Progenitor cell of endocrine pancreas (in vitro differentiated cells): ENCODE measurements around the gene INSIG2. TPM values are rescaled to one million over a fixed set of nuclear protein-coding genes. Genes with fewer than 3 reads are reported as not detected.

Experiments
- DNase-seq: peaks from one replicate; pipeline ENCODE4 v3.0.0; 2021; ENCODE audit warnings: low spot score; ENCODE audit not compliant: unreplicated experiment
- H3K27ac Mint-ChIP-seq: 2 replicates; pipeline ENCODE4 v1.8.0; 2021; ENCODE audit warnings: mild to moderate bottlenecking, moderate library complexity, mixed read lengths
- H3K27me3 Mint-ChIP-seq: 2 replicates; pipeline ENCODE4 v1.8.0; 2021; ENCODE audit warnings: mixed read lengths
- H3K36me3 Mint-ChIP-seq: 2 replicates; pipeline ENCODE4 v1.8.0; 2022; ENCODE audit warnings: mixed read lengths; ENCODE audit not compliant: insufficient read depth
- H3K4me1 Mint-ChIP-seq: 2 replicates; pipeline ENCODE4 v1.8.0; 2021; ENCODE audit warnings: low read depth, mixed read lengths
- H3K4me3 Mint-ChIP-seq: 2 replicates; pipeline ENCODE4 v1.8.0; 2021; ENCODE audit warnings: low read depth, mild to moderate bottlenecking, moderate library complexity, mixed read lengths
- H3K9me3 Mint-ChIP-seq: 2 replicates; pipeline ENCODE4 v1.8.0; 2021; ENCODE audit warnings: low read depth, mixed read lengths
- CTCF ChIP-seq: fragments of 200-600 bp; sonication (generic); IDR thresholded peaks from one replicate; pipeline ENCODE4 v1.5.0; 2021; ENCODE audit warnings: antibody characterized with exemption, mild to moderate bottlenecking; ENCODE audit not compliant: unreplicated experiment
- total RNA-seq: library from RNA; stranded (reverse); gene quantifications from 2 replicates; pipeline ENCODE4 v1.2.1, GENCODE V29; 2021

Gene INSIG2
- total RNA-seq, 1 donor from 2014 or later, result 34.3 TPM

- H3K27me3 Mint-ChIP-seq, result no peaks in the 10 kb centered on the region
- peaks cover 33% of the 10 kb centered on the region for H3K36me3 Mint-ChIP-seq
- no peak overlapping the region for H3K4me3 Mint-ChIP-seq
- no peak overlapping the region for H3K27ac Mint-ChIP-seq
- peaks cover 3% of the 10 kb centered on the region for H3K9me3 Mint-ChIP-seq
- DNase-seq, result no peak
- no peak for TF ChIP-seq CTCF
- H3K4me1 Mint-ChIP-seq, result peaks cover 7% of the 10 kb centered on the region
Measured at GRCh38 chr2:118110310-118110709, 22.0 kb downstream of the INSIG2 start.

GRCh38 chr2:118110991-118111390 is 22.7 kb downstream of the INSIG2 start:
- H3K27me3 Mint-ChIP-seq, result no peaks in the 10 kb centered on the region
- no peak for DNase-seq
- H3K36me3 Mint-ChIP-seq, result peaks cover 33% of the 10 kb centered on the region
- no peak for TF ChIP-seq CTCF
- H3K27ac Mint-ChIP-seq, result peak overlapping the region; percentile 38
- H3K9me3 Mint-ChIP-seq, result peaks cover 3% of the 10 kb centered on the region
- no peak overlapping the region for H3K4me3 Mint-ChIP-seq
- H3K4me1 Mint-ChIP-seq, result peaks cover 7% of the 10 kb centered on the region

DNA sequence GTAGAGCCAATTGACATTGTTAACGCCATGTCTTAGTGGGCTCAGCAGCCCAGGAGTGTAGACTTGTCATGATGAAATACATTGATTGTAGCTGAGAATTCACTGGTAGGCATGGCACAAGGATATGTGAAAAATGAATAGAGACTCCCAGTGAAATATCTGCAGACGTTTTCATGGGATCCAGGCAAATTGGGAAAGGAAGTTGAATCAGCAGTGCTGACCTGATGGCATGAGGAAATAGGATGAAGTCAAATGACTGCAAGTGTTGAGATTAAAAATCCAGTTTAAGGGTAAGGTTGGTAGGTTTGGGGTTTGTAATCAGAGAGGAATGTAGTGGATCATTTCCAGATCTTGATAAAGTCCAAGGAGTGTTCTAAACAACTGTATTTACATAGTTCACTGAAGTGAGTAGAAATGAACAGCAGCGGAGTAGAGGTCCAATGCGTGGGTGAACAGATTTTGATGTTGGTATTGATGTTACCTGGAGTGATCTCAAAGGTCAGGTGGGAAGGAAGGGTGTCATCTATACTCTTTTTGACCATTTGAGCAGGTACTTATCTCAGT is 24.6 kb downstream of the INSIG2 start:
- Mint-ChIP-seq H3K4me3 (no peak overlapping the region), H3K4me1 (peaks cover 10% of the 10 kb centered on the region), H3K36me3 (peaks cover 27% of the 10 kb centered on the region), H3K9me3 (peaks cover 3% of the 10 kb centered on the region), H3K27me3 (no peaks in the 10 kb centered on the region), H3K27ac (no peak overlapping the region)
- no peak for DNase-seq
- TF ChIP-seq CTCF, result no peak

DNA sequence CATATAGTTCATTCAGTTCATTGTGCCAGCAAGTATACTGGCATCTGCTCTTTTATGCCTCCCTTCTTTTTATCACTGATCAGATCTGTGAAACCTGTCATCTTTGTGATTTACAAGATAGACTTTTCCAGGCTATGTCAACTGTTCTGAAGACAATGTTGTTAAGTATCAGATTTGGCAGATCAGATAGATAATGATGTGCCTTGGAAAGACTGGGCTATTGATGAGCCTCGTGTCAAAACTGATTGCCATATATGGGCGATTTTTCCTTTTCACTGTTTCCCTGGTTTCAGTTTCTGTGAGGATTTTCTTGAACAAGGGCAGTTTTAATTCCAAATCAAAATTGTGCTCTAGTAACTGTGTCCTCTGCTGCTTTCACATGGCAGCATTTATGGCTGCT is 26.6 kb downstream of the INSIG2 start:
- Mint-ChIP-seq H3K27me3 (no peaks in the 10 kb centered on the region), H3K9me3 (peaks cover 3% of the 10 kb centered on the region), H3K4me1 (peaks cover 27% of the 10 kb centered on the region), H3K4me3 (no peak overlapping the region), H3K27ac (no peak overlapping the region), H3K36me3 (peaks cover 19% of the 10 kb centered on the region)
- TF ChIP-seq CTCF, result no peak
- DNase-seq, result no peak

- H3K9me3 Mint-ChIP-seq, result peaks cover 3% of the 10 kb centered on the region
- TF ChIP-seq CTCF, result no peak
- no peak for DNase-seq
- H3K36me3 Mint-ChIP-seq, result peaks cover 16% of the 10 kb centered on the region
- peaks cover 27% of the 10 kb centered on the region for H3K4me1 Mint-ChIP-seq
- H3K27ac Mint-ChIP-seq, result no peak overlapping the region
- H3K4me3 Mint-ChIP-seq, result no peak overlapping the region
- H3K27me3 Mint-ChIP-seq, result no peaks in the 10 kb centered on the region
Measured at GRCh38 chr2:118115761-118116160, 27.5 kb downstream of the INSIG2 start.
